A673 (cell line): ENCODE measurements around the gene NPHP4.

Experiments used
- EZH2 ChIP-seq: fragments of 200-600 bp; sonication (generic); IDR thresholded peaks from 2 replicates; pipeline ENCODE4 v1.6.1; 2017; ENCODE audit warnings: borderline replicate concordance, low read depth, mild to moderate bottlenecking, mixed read lengths, antibody characterized with exemption, low read length; ENCODE audit not compliant: poor library complexity, severe bottlenecking
- TF ChIP-seq, protein P1 (sequence below): fragments of 300-800, 200-600 bp; sonication (generic); conservative IDR thresholded peaks from 2 replicates; pipeline ENCODE4 v1.5.1; 2017; ENCODE audit warnings: low read depth, mild to moderate bottlenecking, antibody characterized with exemption, low read length, moderate library complexity, mixed read lengths

DNA sequence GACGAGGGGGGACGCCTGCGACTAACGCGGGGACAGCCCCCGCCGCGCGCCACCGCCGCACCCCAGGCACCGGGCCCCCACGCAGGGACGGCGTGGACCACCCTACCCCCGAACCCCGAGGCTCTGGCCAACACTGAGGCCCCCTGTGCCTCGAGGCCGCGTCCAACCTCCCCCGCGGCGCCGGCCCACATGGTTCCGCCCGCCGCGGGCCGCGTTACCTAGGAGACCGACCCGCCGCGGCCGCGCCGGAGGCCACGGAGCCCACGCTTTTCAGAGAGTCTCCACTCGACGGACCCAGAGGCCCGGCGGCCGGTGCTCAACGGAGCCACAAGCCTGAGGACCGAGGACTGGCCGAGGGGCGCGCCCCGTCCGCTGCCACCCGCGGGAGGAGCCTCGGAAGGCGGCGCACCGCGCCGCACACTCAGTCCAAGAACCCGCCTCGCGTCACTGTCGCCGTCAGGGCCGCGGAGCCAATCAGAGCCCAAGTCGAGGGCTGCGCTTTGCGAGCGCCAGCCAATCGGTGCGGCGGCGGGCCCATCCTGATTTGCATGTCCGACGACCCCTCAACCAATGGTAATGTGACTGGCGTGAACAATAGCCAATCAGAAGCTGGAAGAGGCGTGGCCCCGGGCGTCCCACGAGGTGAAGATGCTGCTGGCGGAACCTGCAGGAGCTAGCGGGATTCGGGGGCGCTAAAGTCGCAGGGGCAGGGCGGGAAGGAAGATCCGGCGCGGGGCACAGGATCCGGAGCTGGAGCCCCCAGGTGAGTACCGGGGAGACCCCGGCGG, at the start of gene NPHP4:
- TF ChIP-seq, protein P1, sequence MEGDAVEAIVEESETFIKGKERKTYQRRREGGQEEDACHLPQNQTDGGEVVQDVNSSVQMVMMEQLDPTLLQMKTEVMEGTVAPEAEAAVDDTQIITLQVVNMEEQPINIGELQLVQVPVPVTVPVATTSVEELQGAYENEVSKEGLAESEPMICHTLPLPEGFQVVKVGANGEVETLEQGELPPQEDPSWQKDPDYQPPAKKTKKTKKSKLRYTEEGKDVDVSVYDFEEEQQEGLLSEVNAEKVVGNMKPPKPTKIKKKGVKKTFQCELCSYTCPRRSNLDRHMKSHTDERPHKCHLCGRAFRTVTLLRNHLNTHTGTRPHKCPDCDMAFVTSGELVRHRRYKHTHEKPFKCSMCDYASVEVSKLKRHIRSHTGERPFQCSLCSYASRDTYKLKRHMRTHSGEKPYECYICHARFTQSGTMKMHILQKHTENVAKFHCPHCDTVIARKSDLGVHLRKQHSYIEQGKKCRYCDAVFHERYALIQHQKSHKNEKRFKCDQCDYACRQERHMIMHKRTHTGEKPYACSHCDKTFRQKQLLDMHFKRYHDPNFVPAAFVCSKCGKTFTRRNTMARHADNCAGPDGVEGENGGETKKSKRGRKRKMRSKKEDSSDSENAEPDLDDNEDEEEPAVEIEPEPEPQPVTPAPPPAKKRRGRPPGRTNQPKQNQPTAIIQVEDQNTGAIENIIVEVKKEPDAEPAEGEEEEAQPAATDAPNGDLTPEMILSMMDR = no peak; the same call in 1 of the 2 replicates
- TF ChIP-seq EZH2 = no peak
